ENCODE measurements around the gene TTC7B.

DNA sequence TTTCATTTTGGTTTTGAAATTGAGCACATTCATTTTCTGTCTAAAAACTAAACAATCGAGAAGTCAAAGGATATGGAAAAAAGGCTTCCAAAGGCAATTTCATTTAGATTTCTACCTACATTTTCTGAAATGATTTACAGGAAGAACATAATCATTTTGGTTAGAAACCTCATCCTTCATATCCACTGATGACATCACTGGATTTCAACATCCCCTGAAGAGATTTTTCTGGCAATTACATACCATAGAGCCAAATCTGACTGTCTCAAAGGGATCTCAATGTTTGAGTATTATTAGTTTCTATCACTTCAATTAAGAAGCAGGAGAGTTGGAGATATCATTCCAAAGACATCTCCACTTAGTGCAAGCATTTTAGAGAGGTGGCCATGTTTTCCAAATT lies 137.8 kb downstream of the TTC7B start:
- TF ChIP-seq, protein P1, sequence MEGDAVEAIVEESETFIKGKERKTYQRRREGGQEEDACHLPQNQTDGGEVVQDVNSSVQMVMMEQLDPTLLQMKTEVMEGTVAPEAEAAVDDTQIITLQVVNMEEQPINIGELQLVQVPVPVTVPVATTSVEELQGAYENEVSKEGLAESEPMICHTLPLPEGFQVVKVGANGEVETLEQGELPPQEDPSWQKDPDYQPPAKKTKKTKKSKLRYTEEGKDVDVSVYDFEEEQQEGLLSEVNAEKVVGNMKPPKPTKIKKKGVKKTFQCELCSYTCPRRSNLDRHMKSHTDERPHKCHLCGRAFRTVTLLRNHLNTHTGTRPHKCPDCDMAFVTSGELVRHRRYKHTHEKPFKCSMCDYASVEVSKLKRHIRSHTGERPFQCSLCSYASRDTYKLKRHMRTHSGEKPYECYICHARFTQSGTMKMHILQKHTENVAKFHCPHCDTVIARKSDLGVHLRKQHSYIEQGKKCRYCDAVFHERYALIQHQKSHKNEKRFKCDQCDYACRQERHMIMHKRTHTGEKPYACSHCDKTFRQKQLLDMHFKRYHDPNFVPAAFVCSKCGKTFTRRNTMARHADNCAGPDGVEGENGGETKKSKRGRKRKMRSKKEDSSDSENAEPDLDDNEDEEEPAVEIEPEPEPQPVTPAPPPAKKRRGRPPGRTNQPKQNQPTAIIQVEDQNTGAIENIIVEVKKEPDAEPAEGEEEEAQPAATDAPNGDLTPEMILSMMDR (IDR thresholded peaks at IDR 0.05; ENCODE audit: insufficient read depth, low read length, poor library complexity, severe bottlenecking): no peak
- TF ChIP-seq EZH2phosphoT487 (conservative IDR thresholded peaks at IDR 0.05; ENCODE audit: low read length): no peak

Measured in SU-DHL-6 (cell line).